ENCODE results near the gene PRDM15. TPM values are rescaled to one million over a fixed set of nuclear protein-coding genes. Genes with fewer than 3 reads are reported as not detected.

The PRDM15 gene
- polyA plus RNA-seq, 4 donors: 3.6 to 5.1 (median 4.3) TPM

DNA sequence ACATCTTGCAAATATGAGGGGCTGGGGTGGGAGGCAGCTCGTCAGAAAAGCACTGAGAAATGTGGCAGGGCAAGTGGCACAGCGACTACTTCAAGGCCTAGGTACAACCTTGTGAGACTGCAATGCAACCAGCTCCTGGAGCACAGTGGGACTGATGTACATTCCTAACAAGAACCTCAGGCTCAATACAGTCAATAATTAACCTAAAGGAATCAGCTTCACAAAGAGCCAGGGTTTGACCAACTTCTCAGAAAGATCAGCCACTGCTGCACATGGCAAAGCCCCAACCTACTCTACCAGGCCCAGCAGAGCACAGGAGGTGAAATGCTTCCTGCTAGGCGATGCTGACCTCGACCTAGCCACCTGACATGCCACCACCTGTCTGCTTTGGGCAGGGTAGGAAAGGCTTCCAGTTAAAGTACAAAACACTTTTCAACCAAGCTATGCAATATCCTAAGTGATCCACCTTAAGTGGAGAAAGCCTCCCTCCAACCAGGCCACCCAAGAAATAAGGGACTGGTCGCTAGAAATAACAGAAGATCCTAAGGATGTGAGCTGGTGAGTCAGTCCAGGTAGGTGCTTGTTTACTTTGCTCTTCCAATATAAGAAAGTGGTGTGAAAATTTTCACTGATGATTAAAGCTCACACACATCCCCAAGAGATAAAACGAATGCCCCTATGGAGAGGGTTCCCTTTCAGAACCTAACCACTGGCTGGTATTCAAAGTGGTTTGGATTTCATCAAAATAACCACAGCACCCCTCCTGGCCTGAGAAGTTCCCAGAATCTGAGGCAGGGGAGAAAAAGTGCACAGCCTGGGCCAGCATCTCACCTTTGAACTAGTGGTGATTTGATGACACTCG is 114.4 kb downstream of the PRDM15 start:
- Histone ChIP-seq H3K4me1 (ENCODE audit: control insufficient read depth in 3 of 3, insufficient read depth in 2 of 3, low read depth in 1 of 3, low read length in 2 of 3) (peaks cover 3 to 62% (median 8%) of the 10 kb centered on the region in 3 donors), H3K27me3 (ENCODE audit: control insufficient read depth in 3 of 3, insufficient read depth in 3 of 3, low read length in 3 of 3) (peaks cover 0 to 42% (median 24%) of the 10 kb centered on the region in 3 donors), H3K4me3 (ENCODE audit: low read depth in 1 of 3, low read length in 3 of 3) (peak overlapping the region in 2 of 3 donors; percentile 67 to 92), H3K36me3 (ENCODE audit: control insufficient read depth in 3 of 3, insufficient read depth in 2 of 3, low read depth in 1 of 3, low read length in 3 of 3) (peaks cover 0 to 36% (median 0%) of the 10 kb centered on the region in 3 donors), H3K9me3 (ENCODE audit: control insufficient read depth in 2 of 2, insufficient read depth in 1 of 2, low read depth in 1 of 2, low read length in 1 of 2) (no peaks in the 10 kb centered on the region), H3K27ac (ENCODE audit: low read depth in 1 of 3, low read length in 2 of 3) (peak overlapping the region; percentile 60 to 90 (median 68))
- FAIRE-seq (no peak), DNase-seq (peak; percentile 69 to 72)
- WGBS, 3 donors: 13 to 56% (median 32%) methylated on average over 7 of the region's 7 CpGs

DNA sequence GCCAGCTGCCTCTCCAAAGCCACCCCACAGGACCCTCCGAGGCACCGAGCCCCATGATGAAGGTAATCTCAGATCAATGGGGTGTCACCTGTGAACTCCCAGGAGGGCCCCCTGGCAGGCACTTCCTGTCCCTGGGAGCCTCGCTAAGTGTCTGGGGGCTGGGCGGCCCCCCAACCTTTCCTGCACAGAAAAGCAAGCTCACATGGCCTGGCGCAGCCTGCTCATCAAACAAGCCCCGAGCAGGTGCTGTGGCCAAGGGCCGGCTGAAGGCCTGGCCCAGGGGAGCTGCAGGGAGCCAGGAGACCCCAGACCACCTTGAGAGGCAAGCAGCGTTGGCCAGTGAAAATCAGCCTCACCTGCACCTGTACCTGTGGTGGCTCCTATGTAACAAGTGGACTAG is 115.1 kb downstream of the PRDM15 start:
- DNase-seq: no peak
- peaks cover 0 to 41% (median 0%) of the 10 kb centered on the region in 3 donors for H3K36me3 ChIP-seq (ENCODE audit: control insufficient read depth in 3 of 3, insufficient read depth in 2 of 3, low read depth in 1 of 3, low read length in 3 of 3)
- 40 to 57% (median 46%) methylated on average over 8 of the region's 8 CpGs for WGBS, 3 donors
- H3K4me3 ChIP-seq (ENCODE audit: low read depth in 1 of 3, low read length in 3 of 3): peak overlapping the region in 2 of 3 donors; percentile 67 to 92
- peaks cover 3 to 61% (median 8%) of the 10 kb centered on the region in 3 donors for H3K4me1 ChIP-seq (ENCODE audit: control insufficient read depth in 3 of 3, insufficient read depth in 2 of 3, low read depth in 1 of 3, low read length in 2 of 3)
- H3K27ac ChIP-seq (ENCODE audit: low read depth in 1 of 3, low read length in 2 of 3): peak overlapping the region in 1 of 3 donors; percentile 90
- no peaks in the 10 kb centered on the region for H3K9me3 ChIP-seq (ENCODE audit: control insufficient read depth in 2 of 2, insufficient read depth in 1 of 2, low read depth in 1 of 2, low read length in 1 of 2)
- FAIRE-seq: no peak
- H3K27me3 ChIP-seq (ENCODE audit: control insufficient read depth in 3 of 3, insufficient read depth in 3 of 3, low read length in 3 of 3): peaks cover 0 to 38% (median 24%) of the 10 kb centered on the region in 3 donors

DNA sequence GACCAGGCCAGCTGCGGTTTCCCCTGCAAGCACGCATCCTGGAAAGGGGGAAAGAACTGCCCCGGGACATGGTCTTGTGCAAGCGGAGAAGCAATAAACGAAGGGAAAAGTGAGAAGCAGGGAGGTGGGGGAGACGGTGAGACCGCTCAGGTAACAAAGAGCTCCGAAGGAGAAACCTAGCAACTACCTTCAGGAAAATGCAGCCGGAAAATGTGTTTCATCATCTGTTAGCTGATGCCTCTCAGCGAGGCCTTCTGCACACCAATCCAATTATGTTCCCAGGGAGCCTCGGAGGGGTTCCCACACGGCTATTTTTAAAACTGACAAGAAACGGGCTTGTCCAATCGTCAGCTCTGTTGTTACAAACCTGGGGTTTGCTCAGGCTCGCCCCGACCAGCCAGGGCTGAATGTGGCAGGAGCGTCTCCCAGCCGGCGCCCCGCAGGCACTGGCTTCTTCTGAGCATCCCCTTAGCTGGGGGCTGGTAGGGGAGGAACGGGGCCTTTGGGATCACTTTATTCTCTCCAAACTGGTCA is 115.7 kb downstream of the PRDM15 start:
- no peak for FAIRE-seq
- 43 to 73% (median 58%) methylated on average over 21 of the region's 21 CpGs for WGBS, 3 donors
- H3K4me3 ChIP-seq (ENCODE audit: low read depth in 1 of 3, low read length in 3 of 3): peak overlapping the region in 2 of 3 donors; percentile 67 to 92

GRCh38 chr21:41762753-41763152 is 116.4 kb downstream of the PRDM15 start:
- no peaks in the 10 kb centered on the region for H3K9me3 ChIP-seq (ENCODE audit: control insufficient read depth in 2 of 2, insufficient read depth in 1 of 2, low read depth in 1 of 2, low read length in 1 of 2)
- peaks cover 0 to 49% (median 0%) of the 10 kb centered on the region in 3 donors for H3K36me3 ChIP-seq (ENCODE audit: control insufficient read depth in 3 of 3, insufficient read depth in 2 of 3, low read depth in 1 of 3, low read length in 3 of 3)
- H3K4me3 ChIP-seq (ENCODE audit: low read depth in 1 of 3, low read length in 3 of 3): no peak overlapping the region
- DNase-seq: no peak
- H3K27ac ChIP-seq (ENCODE audit: low read depth in 1 of 3, low read length in 2 of 3): no peak overlapping the region
- peaks cover 3 to 54% (median 8%) of the 10 kb centered on the region in 3 donors for H3K4me1 ChIP-seq (ENCODE audit: control insufficient read depth in 3 of 3, insufficient read depth in 2 of 3, low read depth in 1 of 3, low read length in 2 of 3)
- peaks cover 0 to 30% (median 16%) of the 10 kb centered on the region in 3 donors for H3K27me3 ChIP-seq (ENCODE audit: control insufficient read depth in 3 of 3, insufficient read depth in 3 of 3, low read length in 3 of 3)
- no peak for FAIRE-seq
- 44 to 71% (median 63%) methylated on average over 16 of the region's 16 CpGs for WGBS, 3 donors

More for the DNA sequence above, 115.7 kb downstream of the PRDM15 start:
- Histone ChIP-seq H3K27me3 (ENCODE audit: control insufficient read depth in 3 of 3, insufficient read depth in 3 of 3, low read length in 3 of 3) (peaks cover 0 to 35% (median 21%) of the 10 kb centered on the region in 3 donors), H3K27ac (ENCODE audit: low read depth in 1 of 3, low read length in 2 of 3) (peak overlapping the region in 1 of 3 donors; percentile 90), H3K36me3 (ENCODE audit: control insufficient read depth in 3 of 3, insufficient read depth in 2 of 3, low read depth in 1 of 3, low read length in 3 of 3) (peaks cover 0 to 46% (median 0%) of the 10 kb centered on the region in 3 donors), H3K9me3 (ENCODE audit: control insufficient read depth in 2 of 2, insufficient read depth in 1 of 2, low read depth in 1 of 2, low read length in 1 of 2) (no peaks in the 10 kb centered on the region), H3K4me1 (ENCODE audit: control insufficient read depth in 3 of 3, insufficient read depth in 2 of 3, low read depth in 1 of 3, low read length in 2 of 3) (peaks cover 3 to 61% (median 8%) of the 10 kb centered on the region in 3 donors)
- peak in 1 of 2 donors; percentile 50 for DNase-seq

- peaks cover 3 to 51% (median 6%) of the 10 kb centered on the region in 3 donors for H3K4me1 ChIP-seq (ENCODE audit: control insufficient read depth in 3 of 3, insufficient read depth in 2 of 3, low read depth in 1 of 3, low read length in 2 of 3)
Observed at GRCh38 chr21:41761934-41762635, 117.1 kb downstream of the PRDM15 start.

DNA sequence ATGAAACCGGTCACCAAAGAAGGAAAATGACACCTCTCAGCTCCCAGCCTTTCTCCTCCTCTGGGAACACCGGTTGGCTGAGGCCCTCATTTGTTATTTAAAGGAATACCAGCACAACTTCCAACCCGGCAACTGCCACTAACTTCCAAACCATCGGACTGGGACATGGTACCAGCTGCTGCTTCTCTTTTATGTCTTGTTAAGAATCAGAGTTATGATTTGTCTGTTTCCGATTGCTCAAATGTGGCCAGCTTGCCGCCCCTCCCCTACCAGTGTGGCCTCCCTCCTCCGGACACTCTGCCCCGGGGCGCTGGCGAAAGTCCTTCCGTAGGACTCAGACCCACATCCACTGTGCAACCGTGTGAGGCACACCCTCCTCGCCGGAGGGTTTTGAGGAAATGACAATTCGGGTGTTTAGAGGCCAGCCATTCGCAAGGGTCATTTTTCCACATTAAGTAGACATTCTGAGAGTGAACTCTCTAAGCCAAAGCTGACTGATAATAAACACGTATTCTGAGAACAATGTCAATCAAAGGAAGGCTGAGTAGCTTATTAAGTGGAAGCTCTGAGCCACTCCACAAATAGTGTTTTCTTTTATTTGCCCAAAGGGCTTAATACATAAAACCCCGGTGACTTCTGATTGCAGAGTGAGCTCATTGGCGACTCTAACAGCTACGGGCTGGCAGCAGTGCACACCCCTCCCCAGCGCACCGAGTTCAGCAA is 117.8 kb downstream of the PRDM15 start:
- FAIRE-seq: no peak
- H3K9me3 ChIP-seq (ENCODE audit: control insufficient read depth in 2 of 2, insufficient read depth in 1 of 2, low read depth in 1 of 2, low read length in 1 of 2): no peaks in the 10 kb centered on the region
- 5 to 8% (median 7%) methylated on average over 22 of the region's 22 CpGs for WGBS, 3 donors
- peaks cover 0 to 57% (median 0%) of the 10 kb centered on the region in 3 donors for H3K36me3 ChIP-seq (ENCODE audit: control insufficient read depth in 3 of 3, insufficient read depth in 2 of 3, low read depth in 1 of 3, low read length in 3 of 3)
- peaks cover 3 to 51% (median 6%) of the 10 kb centered on the region in 3 donors for H3K4me1 ChIP-seq (ENCODE audit: control insufficient read depth in 3 of 3, insufficient read depth in 2 of 3, low read depth in 1 of 3, low read length in 2 of 3)
- peak overlapping the region in 2 of 3 donors; percentile 6 to 31 for H3K27ac ChIP-seq (ENCODE audit: low read depth in 1 of 3, low read length in 2 of 3)
- H3K4me3 ChIP-seq (ENCODE audit: low read depth in 1 of 3, low read length in 3 of 3): peak overlapping the region in 2 of 3 donors; percentile 16 to 35
- DNase-seq: peak; percentile 55 to 57
- peaks cover 0 to 29% (median 11%) of the 10 kb centered on the region in 3 donors for H3K27me3 ChIP-seq (ENCODE audit: control insufficient read depth in 3 of 3, insufficient read depth in 3 of 3, low read length in 3 of 3)

More at GRCh38 chr21:41761934-41762635, 117.1 kb downstream of the PRDM15 start:
- H3K9me3 ChIP-seq (ENCODE audit: control insufficient read depth in 2 of 2, insufficient read depth in 1 of 2, low read depth in 1 of 2, low read length in 1 of 2): no peaks in the 10 kb centered on the region
- peak overlapping the region in 2 of 3 donors; percentile 16 to 35 for H3K4me3 ChIP-seq (ENCODE audit: low read depth in 1 of 3, low read length in 3 of 3)
- peaks cover 0 to 29% (median 12%) of the 10 kb centered on the region in 3 donors for H3K27me3 ChIP-seq (ENCODE audit: control insufficient read depth in 3 of 3, insufficient read depth in 3 of 3, low read length in 3 of 3)
- H3K27ac ChIP-seq (ENCODE audit: low read depth in 1 of 3, low read length in 2 of 3): peak overlapping the region in 2 of 3 donors; percentile 6 to 31
- FAIRE-seq: no peak
- peaks cover 0 to 50% (median 0%) of the 10 kb centered on the region in 3 donors for H3K36me3 ChIP-seq (ENCODE audit: control insufficient read depth in 3 of 3, insufficient read depth in 2 of 3, low read depth in 1 of 3, low read length in 3 of 3)
- no peak for DNase-seq
- WGBS, 3 donors: 23 to 39% (median 34%) methylated on average over 22 of the region's 22 CpGs

DNA sequence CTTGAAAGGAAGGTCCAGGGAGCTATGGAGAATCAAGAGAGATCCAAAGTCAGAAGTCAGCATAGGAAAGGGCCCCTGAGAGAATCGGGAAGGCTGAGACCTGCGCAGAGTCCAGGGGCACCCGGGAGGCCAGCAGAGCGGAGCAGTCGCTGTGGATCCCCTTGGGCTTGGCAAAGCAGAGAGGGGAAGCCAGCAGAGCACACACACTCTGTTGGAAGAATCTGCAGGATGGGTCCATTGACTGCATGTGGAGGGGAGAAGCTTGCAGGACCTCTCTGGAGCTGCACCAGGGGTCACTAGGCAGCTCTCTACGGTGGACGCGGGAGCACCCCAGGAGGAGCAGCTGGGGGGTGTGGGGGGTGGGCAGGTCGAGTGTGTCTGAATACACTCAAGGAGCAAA is 118.7 kb downstream of the PRDM15 start:
- no peak overlapping the region for H3K27ac ChIP-seq (ENCODE audit: low read depth in 1 of 3, low read length in 2 of 3)
- peaks cover 0 to 65% (median 4%) of the 10 kb centered on the region in 3 donors for H3K36me3 ChIP-seq (ENCODE audit: control insufficient read depth in 3 of 3, insufficient read depth in 2 of 3, low read depth in 1 of 3, low read length in 3 of 3)
- FAIRE-seq (no peak), DNase-seq (no peak)
- peaks cover 3 to 51% (median 6%) of the 10 kb centered on the region in 3 donors for H3K4me1 ChIP-seq (ENCODE audit: control insufficient read depth in 3 of 3, insufficient read depth in 2 of 3, low read depth in 1 of 3, low read length in 2 of 3)
- 76 to 79% (median 77%) methylated on average over 9 of the region's 9 CpGs for WGBS, 3 donors
- H3K9me3 ChIP-seq (ENCODE audit: control insufficient read depth in 2 of 2, insufficient read depth in 1 of 2, low read depth in 1 of 2, low read length in 1 of 2): no peaks in the 10 kb centered on the region
- peaks cover 0 to 24% (median 11%) of the 10 kb centered on the region in 3 donors for H3K27me3 ChIP-seq (ENCODE audit: control insufficient read depth in 3 of 3, insufficient read depth in 3 of 3, low read length in 3 of 3)
- H3K4me3 ChIP-seq (ENCODE audit: low read depth in 1 of 3, low read length in 3 of 3): no peak overlapping the region

Measured in small intestine (tissue), 7 donors.